Endometrial microvascular endothelial cells (primary cell): ENCODE results near the gene NACC2. TPM values are rescaled to one million over a fixed set of nuclear protein-coding genes. Genes with fewer than 3 reads are reported as not detected.

Experiments used
- in situ Hi-C: cut with HindIII; loops from 2 replicates; pipeline ENCODE4 v1.10.0; 2017; ENCODE audit warnings: low sequenced_read_pairs, low pct_unique_long_range_greater_than_20kb; ENCODE audit errors: inconsistent ontology term
- total RNA-seq: library from RNA; depleted of rRNA; stranded (reverse); fragments of >200 nt; gene quantifications from one replicate; pipeline ENCODE4 v1.2.3, GENCODE V29; 2015; ENCODE audit errors: inconsistent ontology term

The NACC2 gene
- total RNA-seq, 1 donor from 2014 or later = 21.9 TPM

- in situ Hi-C loops = no loop called here
These were observed 3.8 kb upstream of the NACC2 start for GRCh38 chr9:136098844-136099243.

DNA sequence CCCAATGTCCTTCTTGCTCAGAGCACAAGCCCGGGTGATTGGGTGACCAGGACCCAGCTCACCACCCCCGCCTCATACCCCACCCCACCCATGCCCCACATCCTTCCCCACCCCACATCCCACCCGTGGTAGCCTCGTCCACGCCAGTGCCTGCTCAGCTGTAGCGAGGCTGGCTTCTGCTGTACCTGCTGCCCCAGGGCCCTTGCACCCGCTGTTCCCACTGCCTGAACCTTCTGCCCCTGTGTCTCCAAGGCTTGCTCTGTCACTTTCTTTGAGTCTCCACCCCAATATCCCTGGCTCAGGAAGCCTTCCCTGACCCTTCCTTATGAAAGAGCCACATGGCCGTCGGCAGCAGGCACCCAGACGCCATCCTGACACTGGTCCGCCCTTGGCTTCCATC lies 3.1 kb upstream of the NACC2 start:
- in situ Hi-C loops = no loop called here

- in situ Hi-C loops = no loop called here
These were observed 1.5 kb upstream of the NACC2 start for GRCh38 chr9:136096505-136097001.

GRCh38 chr9:136093995-136094881 lies 851 bp downstream of the NACC2 start:
- in situ Hi-C loops = no loop called here

- in situ Hi-C loops = no loop called here
These were observed 1.6 kb downstream of the NACC2 start for GRCh38 chr9:136093346-136093986.

DNA sequence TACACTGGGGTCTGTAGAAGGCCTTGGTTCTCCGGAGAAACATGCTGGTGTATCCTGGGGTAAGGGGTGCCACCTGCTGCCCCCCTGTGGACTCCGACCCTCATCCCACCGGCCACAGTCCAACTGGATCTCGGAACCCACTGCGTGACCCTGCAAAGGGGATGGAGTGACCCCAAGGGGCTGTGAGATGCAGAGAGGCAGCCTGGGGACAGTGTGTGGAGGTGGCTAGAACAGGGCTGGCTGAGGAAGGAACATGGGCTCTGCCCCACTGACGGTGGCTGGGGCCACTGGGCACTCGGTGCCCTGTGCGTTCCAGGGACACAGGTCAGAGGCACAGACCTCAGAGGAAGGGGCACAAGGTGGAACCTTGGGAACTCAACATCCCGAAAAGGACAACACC lies 2.3 kb downstream of the NACC2 start:
- in situ Hi-C loops = no loop called here

DNA sequence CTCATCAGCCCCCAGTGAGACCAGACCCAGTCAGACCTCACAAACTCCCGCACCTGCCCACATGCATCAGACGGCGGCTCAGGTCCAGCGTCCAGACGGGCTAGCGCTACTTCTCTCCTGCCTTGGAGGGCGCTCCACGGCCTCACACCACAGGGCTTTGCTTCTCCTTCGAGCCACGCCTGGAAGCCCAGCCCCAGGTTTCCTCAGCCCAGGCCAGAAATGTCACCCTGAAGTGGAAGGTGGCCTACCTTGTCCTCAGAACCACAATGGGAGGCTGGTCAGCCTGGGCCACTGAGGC lies 2.8 kb downstream of the NACC2 start:
- in situ Hi-C loops = no loop called here

GRCh38 chr9:136091582-136092352 lies 3.3 kb downstream of the NACC2 start:
- in situ Hi-C loops = no loop called here

DNA sequence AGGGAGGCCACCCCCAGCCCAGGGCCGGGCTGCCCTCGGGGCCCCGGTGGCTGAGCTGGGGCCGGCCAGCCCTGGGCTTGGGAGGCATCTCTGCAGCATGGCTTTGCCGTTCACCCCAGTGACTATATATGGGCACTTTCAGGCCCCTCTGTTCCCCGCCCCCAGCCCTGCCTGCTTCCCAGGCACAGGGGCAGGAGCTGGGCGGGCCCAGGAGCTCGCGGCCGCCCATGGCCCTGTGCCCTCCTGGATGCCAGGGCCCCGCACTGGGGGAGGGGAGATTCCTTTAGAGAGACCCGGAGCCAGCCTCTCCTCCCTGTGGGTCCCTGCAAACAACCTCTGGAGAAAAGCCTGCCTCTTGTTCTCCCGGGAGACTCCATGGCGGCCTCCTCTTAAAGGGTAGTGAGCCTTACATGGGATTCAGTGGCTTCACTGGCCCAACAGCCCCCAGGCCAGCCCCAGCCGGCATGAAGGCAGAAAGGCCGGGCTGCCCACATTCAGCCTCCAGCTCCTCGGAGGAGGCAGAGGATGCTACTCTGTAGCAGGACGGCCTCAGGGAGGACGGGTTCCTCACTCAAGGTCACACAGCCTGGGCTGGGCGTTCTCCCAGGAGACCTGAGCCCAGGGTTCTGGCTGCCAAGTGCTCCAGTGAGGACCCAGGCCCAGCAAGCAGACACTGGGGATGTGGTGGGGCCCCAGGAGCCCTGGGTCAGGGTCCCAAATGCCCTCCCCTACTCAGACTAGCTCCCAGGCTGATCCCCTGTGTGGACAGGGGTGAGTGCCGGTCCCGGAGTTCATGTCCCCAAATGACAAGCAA lies 4.1 kb downstream of the NACC2 start:
- in situ Hi-C loops = no loop called here

GRCh38 chr9:136090056-136090735 lies 4.9 kb downstream of the NACC2 start:
- in situ Hi-C loops = no loop called here

- in situ Hi-C loops = no loop called here
These were observed 5.4 kb downstream of the NACC2 start for GRCh38 chr9:136089697-136090045.

- in situ Hi-C loops = no loop called here
These were observed 6.0 kb downstream of the NACC2 start for GRCh38 chr9:136088939-136089696.

GRCh38 chr9:136088481-136088938 lies 6.6 kb downstream of the NACC2 start:
- in situ Hi-C loops = no loop called here

- in situ Hi-C loops = no loop called here
These were observed 7.2 kb downstream of the NACC2 start for GRCh38 chr9:136087741-136088480.

DNA sequence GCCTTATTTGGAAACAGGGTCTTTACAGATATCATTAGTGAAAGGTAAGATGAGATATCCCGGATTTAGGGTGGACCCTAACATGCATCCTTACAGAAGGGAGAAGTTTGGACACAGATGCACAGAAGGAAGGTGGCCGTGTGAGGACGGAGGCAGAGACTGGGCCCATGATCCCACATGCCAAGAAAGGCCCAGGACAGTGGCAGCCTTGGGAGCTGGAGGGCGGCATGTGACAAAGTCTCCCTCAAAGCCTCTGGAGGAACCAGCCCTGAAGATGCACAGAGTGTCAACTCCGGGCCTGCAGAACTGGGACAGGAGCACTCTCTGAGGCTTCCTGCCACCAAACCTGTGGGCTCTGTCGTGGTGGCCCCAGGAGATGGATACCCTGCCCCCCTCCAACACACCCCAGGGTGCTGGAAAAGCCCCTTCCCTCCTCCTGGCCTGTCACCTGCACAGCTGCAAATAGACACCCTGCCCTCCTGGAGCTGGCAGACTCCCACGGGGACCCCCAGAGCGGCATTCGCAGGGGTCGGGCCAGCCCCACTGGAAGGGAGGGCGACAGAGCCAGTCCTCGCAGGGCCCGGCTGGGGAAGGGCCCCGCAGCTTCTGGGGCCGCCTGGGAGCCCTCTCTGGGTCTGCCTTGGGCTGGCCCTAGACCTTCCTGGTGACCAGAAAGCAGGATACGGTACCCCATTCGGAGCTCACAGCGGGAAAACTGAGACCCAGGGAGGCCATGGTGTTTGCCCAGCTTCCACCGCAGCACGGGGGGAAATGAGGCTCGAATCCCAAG lies 7.9 kb downstream of the NACC2 start:
- in situ Hi-C loops = no loop called here

GRCh38 chr9:136086213-136086881 lies 8.7 kb downstream of the NACC2 start:
- in situ Hi-C loops = no loop called here
